ENCODE data around the gene ZNF593OS.

GRCh38 chr1:26163684-26164035 lies 8.0 kb downstream of the ZNF593OS start:
- TF ChIP-seq CTCF (IDR thresholded peaks at IDR 0.05) (no peak), ZFX (IDR thresholded peaks at IDR 0.05; ENCODE audit: borderline replicate concordance) (no peak)
